ENCODE data around the gene NLRP6. TPM values are rescaled to one million over a fixed set of nuclear protein-coding genes. Genes with fewer than 3 reads are reported as not detected.

Gene NLRP6
- total RNA-seq, 1 experiment from 2014 or later: not detected

GRCh38 chr11:235997-236773 is 42.0 kb upstream of the NLRP6 start, which contains the start of gene SIRT3:
Gene SIRT3, minus strand, starts transcription at chr11:236342. Its CDS starts 14 bp downstream, at chr11:236328.
- Histone ChIP-seq H3K14ac (ENCODE audit: insufficient read depth, low read length) (peak within 1 kb of the TSS; percentile 58; the same call in 1 of the 2 replicates), H3K27ac (ENCODE audit: insufficient read length, low read depth, low read length) (no peak within 1 kb of the TSS), H3K79me1 (ENCODE audit: insufficient read depth, low read depth, low read length, poor library complexity, severe bottlenecking) (peaks cover 4% of the 10 kb centered on the region), H4K5ac (ENCODE audit: insufficient read length, low read depth, low read length) (no peak within 1 kb of the TSS), H2AFZ (ENCODE audit: low read length) (no peak within 1 kb of the TSS), H2BK20ac (ENCODE audit: low read depth, low read length, poor library complexity, severe bottlenecking) (no peak within 1 kb of the TSS), H3T11ph (ENCODE audit: low read length) (no peak within 1 kb of the TSS), H2BK12ac (ENCODE audit: insufficient read length, low read depth, low read length) (no peak within 1 kb of the TSS), H3K4ac (ENCODE audit: low read depth, low read length) (no peak within 1 kb of the TSS), H3K4me1 (ENCODE audit: insufficient read depth, low read length) (no peaks in the 10 kb centered on the region; the same call in 1 of the 2 replicates), H3K56ac (ENCODE audit: insufficient read length, low read depth, low read length) (no peak within 1 kb of the TSS), H3K4me2 (ENCODE audit: insufficient read depth, insufficient read length, low read length) (peak within 1 kb of the TSS; percentile 88), H4K8ac (replicated peaks; ENCODE audit: insufficient read length, low read depth, low read length) (no peak within 1 kb of the TSS), H2AK5ac (ENCODE audit: insufficient read length, low read length) (no peak within 1 kb of the TSS), H3K23me2 (ENCODE audit: insufficient read length, low read depth, low read length, poor library complexity, severe bottlenecking) (peaks cover 6% of the 10 kb centered on the region), H3K23ac (ENCODE audit: insufficient read length, low read depth, low read length) (no peak within 1 kb of the TSS), H2BK120ac (ENCODE audit: low read depth, low read length, poor library complexity, severe bottlenecking) (no peak within 1 kb of the TSS), H3K9ac (ENCODE audit: extremely low read depth, insufficient read length, low read length) (peak within 1 kb of the TSS; percentile 84), H3K27me3 (ENCODE audit: insufficient read depth, low read length) (no peaks in the 10 kb centered on the region), H2BK5ac (ENCODE audit: insufficient read length, low read length) (no peak within 1 kb of the TSS), H4K20me1 (ENCODE audit: control insufficient read depth, insufficient read depth, insufficient read length) (no peaks in the 10 kb centered on the region), H3K9me3 (ENCODE audit: control insufficient read depth, low read depth, low read length) (no peaks in the 10 kb centered on the region), H2BK15ac (ENCODE audit: low read depth, low read length) (no peak within 1 kb of the TSS), H4K91ac (ENCODE audit: insufficient read length, low read depth, low read length) (no peak within 1 kb of the TSS), H3K18ac (ENCODE audit: insufficient read length, low read depth, low read length) (no peak within 1 kb of the TSS), H3K79me2 (ENCODE audit: insufficient read depth, low read length) (peaks cover 6% of the 10 kb centered on the region; the same call in 1 of the 2 replicates)
- no peaks in the 10 kb centered on the region; a peak in 1 of 5 replicates for H3K9me3 Mint-ChIP-seq
- TF ChIP-seq CTCF (conservative IDR thresholded peaks at IDR 0.05): peak; percentile 34; the same call in 2 of the 3 replicates
- H3K36me3 Mint-ChIP-seq (ENCODE audit: insufficient read depth in 1 of 3, low read depth in 3 of 3): peaks cover 5 to 16% (median 15%) of the 10 kb centered on the region in 3 experiments; a peak in 6 of 7 replicates
- H3K4me1 Mint-ChIP-seq: peaks cover 9 to 18% of the 10 kb centered on the region in 2 experiments
- peak within 1 kb of the TSS; percentile 95 to 96 for H3K4me3 Mint-ChIP-seq
- DNase-seq: peak; percentile 87
- H3K27ac Mint-ChIP-seq: peak within 1 kb of the TSS; percentile 98 to 99 (median 99)
- no peaks in the 10 kb centered on the region; the same call in 1 of the 2 replicates for H3K27me3 Mint-ChIP-seq (ENCODE audit: low read depth)
- no CpG with 5 or more reads among the region's 70 CpGs for WGBS (ENCODE audit: extremely low coverage, insufficient read length, low lambda C conversion rate)

Measured in H9 (cell line).